GM12878 (cell line): ENCODE measurements around the gene SCYL3. TPM values are rescaled to one million over a fixed set of nuclear protein-coding genes. Genes with fewer than 3 reads are reported as not detected.

ENCODE experiments used
- BMI1 ChIP-seq: fragments of 450-650 bp; IDR thresholded peaks from 2 replicates; pipeline ENCODE4 v1.6.1; 2016; ENCODE audit warnings: mild to moderate bottlenecking, moderate library complexity, borderline replicate concordance
- KAT2A ChIP-seq: conservative IDR thresholded peaks from 2 replicates; pipeline ENCODE4 v1.6.1; 2011; ENCODE audit warnings: low read depth, low read length; ENCODE audit not compliant: control insufficient read depth
- MLLT1 ChIP-seq: fragments of 450-650 bp; IDR thresholded peaks from 2 replicates; pipeline ENCODE4 v1.6.1; 2016; ENCODE audit warnings: mild to moderate bottlenecking
- NR2F1 ChIP-seq: fragments of 450-650 bp; conservative IDR thresholded peaks from 2 replicates; pipeline ENCODE4 v1.6.1; 2017; ENCODE audit warnings: mild to moderate bottlenecking
- RELA ChIP-seq: fragments of 450-650 bp; IDR thresholded peaks from 2 replicates; pipeline ENCODE4 v1.8.0; 2014; ENCODE audit warnings: borderline replicate concordance; ENCODE audit not compliant: partially characterized antibody
- SREBF1 ChIP-seq: IDR thresholded peaks from 2 replicates; pipeline ENCODE4 v1.6.1; 2012; ENCODE audit warnings: mild to moderate bottlenecking, low read length
- ZBTB33 ChIP-seq: fragments of 450-650 bp; IDR thresholded peaks from 2 replicates; pipeline ENCODE4 v1.6.1; 2017; ENCODE audit warnings: mild to moderate bottlenecking
- polyA plus RNA-seq, 11 experiments: library from polyadenylated mRNA; depleted of rRNA in 4 of 11; unstranded in 6 of 11; stranded (reverse) in 5 of 11; fragments of >200 nt; fragmentation: Nextera tagmentation in 4 of 11; fragmentation: Illumina TruSeq in 1 of 11; extraction: Ambion mirVana in 4 of 11; extraction: Trizol in 1 of 11; gene quantifications; 1 replicate in 1 of 11; 2 replicates in 10 of 11; pipeline versions ENCODE4 v1.2.1 to v1.2.3, GENCODE V29; 2011 to 2016; ENCODE audit warnings: inconsistent platforms in 2 of 11, missing spikeins in 2 of 11, low read depth in 1 of 11
- total RNA-seq, 4 experiments: library from RNA; depleted of rRNA in 3 of 4; stranded (reverse); fragments of >200 nt in 3 of 4; fragmentation: Illumina TruSeq in 1 of 4; extraction: Trizol in 1 of 4; gene quantifications; 2 replicates each; pipeline versions ENCODE4 v1.2.1 to v1.2.3, GENCODE V29; 2013 to 2021
- TF ChIP-seq, protein P1 (sequence below): IDR thresholded peaks from 2 replicates; pipeline ENCODE4 v1.6.1; 2012; ENCODE audit warnings: low read depth, low read length, improper control_type of control experiment

SCYL3 gene
- total and polyA plus RNA-seq, 10 of the 15 experiments (the other 5 are each of a cell fraction or from before 2014, with no cell fraction given), result 4.3 to 14.3 (median 10.3) TPM

GRCh38 chr1:169877800-169878491 is 15.8 kb downstream of the SCYL3 start (continued):
- TF ChIP-seq NR2F1, result no peak
- TF ChIP-seq ZBTB33, result no peak
- TF ChIP-seq RELA, result no peak
- TF ChIP-seq, protein P1, sequence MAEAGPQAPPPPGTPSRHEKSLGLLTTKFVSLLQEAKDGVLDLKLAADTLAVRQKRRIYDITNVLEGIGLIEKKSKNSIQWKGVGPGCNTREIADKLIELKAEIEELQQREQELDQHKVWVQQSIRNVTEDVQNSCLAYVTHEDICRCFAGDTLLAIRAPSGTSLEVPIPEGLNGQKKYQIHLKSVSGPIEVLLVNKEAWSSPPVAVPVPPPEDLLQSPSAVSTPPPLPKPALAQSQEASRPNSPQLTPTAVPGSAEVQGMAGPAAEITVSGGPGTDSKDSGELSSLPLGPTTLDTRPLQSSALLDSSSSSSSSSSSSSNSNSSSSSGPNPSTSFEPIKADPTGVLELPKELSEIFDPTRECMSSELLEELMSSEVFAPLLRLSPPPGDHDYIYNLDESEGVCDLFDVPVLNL, result no peak
- TF ChIP-seq KAT2A, result no peak
- no peak for TF ChIP-seq BMI1
- no peak for TF ChIP-seq MLLT1
- TF ChIP-seq SREBF1, result no peak
- TF ChIP-seq, all 136 proteins: peak for 0
